ENCODE data around the gene TAF1A.
A peak's percentile ranks its signal among the peaks of the same experiment; 100 is the strongest.
"Not testable (repeated sequence)": the region's sequence is repeated elsewhere in the genome, so short reads cannot be mapped to it uniquely, and the experiment has no call there.

The TAF1A gene

DNA sequence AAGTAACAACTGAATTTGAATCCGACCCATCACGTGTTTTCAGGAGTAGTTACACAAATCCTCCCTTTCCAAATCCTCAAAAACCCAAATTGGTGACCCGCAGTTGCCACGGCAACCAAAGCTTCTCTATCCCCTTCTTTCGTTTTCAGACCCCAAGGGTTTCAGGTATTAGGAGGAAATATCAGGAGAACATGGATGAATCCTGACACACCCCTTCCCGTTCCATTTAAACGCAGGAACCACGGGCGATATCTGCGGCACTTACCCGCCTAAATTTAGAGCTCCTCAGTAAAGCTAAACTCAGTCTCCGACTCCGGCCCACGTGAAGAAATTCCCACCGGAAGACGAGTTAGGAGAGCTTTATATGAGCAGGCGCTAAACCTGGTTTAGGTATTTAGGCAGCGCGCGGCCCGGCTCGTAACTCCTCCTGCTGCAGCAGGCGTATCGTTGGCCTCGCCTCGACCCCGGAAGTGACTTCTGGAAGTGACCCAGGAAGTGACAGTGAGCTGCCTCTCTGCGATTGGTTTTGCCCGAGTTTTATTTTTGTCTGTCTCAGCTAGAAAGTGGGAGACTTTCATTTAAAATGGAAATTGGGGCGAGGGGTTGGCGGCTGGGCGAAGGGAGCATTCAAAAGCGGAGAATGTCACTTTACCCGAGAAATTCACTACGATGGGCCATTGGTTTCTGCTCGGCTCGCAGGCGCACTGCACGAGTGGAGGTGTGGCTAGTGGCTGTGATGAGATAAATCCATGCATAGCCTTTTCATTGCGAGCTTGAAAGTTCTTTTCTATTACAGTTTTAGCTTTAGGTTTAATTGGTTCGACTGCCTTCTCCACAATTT is at the start of gene TAF1A:
Gene TAF1A, minus strand, starts transcription at position 472 of the 841 bp plus-strand sequence.
- peak; percentile 55 for DNase-seq (ENCODE audit: low read depth in 2 of 2)

DNA sequence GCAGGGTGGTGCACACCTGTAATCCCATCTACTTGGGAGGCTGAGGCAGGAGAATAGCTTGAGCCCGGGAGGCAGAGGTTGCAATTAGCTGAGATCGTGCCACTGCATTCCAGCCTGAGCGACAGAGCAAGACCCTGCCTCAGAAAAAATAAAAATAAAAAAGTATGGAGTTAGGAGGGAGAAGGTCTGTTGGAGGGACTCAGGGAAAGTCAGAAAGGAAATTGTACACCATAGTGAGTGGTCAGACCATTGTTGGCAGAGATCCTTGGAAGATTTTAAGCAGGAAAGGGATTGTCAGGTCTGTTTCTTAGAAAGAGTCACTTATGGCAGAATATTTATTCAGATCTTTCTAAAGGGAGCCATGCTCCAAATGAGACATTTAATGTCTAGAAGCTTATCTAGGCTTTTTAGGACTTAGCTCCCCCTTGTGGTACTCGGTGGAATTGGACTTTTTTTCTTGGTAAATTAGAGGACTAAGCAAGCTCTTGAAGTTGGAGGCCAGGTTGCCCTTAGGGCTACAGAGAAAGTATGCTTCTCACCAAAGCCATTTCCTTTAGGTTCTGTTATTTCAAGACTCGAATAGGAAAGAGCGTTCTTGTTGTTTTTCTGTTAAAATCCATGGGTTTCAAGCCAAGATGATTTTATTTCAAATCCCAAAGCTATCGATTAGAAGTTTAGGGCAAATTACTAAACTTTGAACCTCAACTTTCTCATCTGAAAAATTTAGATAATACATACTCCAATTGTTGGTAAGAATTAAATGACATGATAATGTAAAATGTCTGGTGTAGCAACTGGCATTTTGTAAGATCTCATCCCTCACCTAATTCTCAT is 44.7 kb upstream of the TAF1A start:
- DNase-seq (ENCODE audit: low read depth in 2 of 2), result peak; percentile 80 to 83

DNA sequence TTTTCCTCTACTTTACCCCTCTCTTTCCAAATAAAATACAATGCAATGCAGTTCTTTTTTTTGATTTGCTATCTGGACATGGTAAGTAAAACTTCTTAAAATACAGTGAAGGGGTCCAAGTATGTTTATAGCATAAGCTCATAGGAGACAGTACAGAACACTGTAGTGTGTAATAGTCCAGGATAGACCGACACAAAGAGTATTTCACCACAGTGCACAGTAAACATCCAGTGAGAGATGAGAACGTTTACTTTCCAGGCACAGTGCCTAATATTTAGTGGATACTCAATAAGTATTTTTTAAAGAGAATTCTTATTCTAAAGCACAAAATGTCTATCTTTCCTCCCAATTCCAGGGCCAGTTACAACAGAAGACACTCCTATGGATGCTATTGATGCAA is 43.0 kb upstream of the TAF1A start:
- no peak for DNase-seq (ENCODE audit: low read depth in 2 of 2)

DNA sequence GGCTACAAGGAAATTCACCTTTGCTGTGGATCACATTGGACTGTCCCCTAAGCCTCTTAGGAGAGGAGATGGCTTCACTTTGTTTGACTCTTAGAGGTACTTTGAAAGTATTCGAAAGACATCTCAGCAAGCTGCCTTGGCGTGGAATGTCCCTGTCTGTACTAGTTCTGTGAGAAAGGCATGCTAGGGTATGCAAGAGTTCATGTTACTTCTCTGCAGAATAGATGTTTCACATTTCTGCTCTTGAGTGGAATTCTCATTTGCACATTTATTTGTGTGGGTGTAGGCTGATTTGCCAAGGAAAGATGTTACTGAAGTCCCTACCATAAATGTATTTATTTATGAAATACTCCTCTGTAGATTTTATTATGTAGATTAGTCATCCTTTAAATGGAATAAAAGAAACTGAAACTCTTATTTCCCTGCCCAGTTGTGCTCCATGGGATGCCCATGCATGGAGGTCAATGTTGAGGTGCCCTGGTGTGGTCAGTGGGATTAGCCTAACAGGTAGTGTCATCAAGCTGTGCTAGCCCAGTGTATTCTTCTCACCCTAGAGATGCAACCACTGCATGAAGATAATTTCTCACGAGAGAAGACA is 42.0 kb upstream of the TAF1A start:
- no peak for DNase-seq (ENCODE audit: low read depth in 2 of 2)

DNA sequence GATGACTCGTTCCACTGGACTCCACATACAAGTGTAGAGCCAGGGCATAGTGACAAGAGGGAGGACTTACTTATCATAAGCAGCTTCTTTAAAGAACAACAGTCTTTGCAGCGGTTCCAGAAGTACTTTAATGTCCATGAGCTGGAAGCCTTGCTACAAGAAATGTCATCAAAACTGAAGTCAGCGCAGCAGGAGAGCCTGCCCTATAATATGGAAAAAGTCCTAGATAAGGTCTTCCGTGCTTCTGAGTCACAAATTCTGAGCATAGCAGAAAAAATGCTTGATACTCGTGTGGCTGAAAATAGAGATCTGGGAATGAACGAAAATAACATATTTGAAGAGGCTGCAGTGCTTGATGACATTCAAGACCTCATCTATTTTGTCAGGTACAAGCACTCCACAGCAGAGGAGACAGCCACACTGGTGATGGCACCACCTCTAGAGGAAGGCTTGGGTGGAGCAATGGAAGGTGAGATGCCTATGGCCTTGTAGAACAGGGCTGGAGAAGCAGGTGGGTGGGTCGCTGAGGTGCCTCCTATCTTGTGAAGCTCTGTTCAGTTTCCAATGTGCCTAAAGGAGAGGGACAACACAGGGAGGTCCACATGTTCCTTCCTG is 40.3 kb upstream of the TAF1A start:
- no peak for DNase-seq (ENCODE audit: low read depth in 2 of 2)

- no peak for DNase-seq (ENCODE audit: low read depth in 2 of 2)
Observed at GRCh38 chr1:222627232-222627631, 37.5 kb upstream of the TAF1A start.

- no peak for DNase-seq (ENCODE audit: low read depth in 2 of 2)
Observed at GRCh38 chr1:222624214-222624613, 34.5 kb upstream of the TAF1A start.

DNA sequence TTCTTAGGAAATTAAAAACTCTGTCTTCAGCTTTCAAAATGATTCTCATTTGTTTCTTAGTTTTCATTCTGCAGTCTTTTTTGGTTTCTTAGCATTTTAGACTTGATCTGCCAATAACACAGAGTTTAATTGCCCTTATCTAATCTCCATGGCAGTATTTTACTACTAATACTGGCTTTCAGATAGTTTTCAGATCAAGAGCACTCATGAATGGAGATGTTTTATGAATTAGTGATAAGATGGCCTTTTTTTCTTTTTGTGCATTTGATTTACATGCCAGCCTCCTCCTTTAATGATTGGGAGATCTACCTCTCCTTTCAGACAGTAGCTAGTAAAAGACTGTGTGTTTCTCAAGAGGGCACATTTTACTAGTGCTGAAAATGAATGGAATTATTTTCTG is 33.7 kb upstream of the TAF1A start:
- no peak for DNase-seq (ENCODE audit: low read depth in 2 of 2)

- DNase-seq (ENCODE audit: low read depth in 2 of 2), result no peak
Observed at GRCh38 chr1:222622765-222623164, 33.0 kb upstream of the TAF1A start.

- no peak for DNase-seq (ENCODE audit: low read depth in 2 of 2)
Observed at GRCh38 chr1:222620566-222620965, 30.8 kb upstream of the TAF1A start.

DNA sequence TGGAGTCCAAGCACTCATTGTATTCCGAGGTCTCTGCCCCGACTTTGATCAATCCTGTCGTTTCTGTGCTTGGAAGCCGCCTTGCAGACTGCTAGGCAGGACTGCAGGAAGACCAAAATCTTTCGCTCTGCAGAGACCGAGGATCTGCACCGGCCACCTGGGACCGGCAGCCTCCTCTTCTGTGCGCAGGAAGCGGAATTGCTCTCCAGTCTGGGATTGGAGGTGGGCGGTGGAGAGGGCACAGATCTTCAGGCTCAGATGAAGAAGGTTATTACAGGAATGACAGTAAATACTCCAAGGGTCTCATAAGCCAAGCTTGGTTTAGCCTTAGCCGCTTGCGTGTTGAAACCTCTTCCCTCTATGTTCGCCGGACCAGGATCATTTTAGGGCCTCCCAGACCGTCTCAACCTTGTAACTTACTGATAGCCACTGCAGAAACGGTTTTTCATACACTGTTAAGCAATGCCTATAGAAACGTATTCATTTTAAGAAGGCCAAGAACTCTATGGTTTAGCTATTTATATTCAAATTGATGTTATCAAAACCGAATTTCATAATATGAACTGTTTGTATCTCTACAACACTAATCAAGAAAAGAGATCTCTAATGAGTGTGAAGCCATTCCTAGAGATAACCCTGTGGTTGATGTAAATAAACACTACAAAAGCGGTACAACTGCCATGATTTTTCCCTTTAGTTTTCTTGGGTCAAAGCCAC is 29.3 kb upstream of the TAF1A start:
- DNase-seq (ENCODE audit: low read depth in 2 of 2), result no peak

GRCh38 chr1:222618001-222618879 is 28.5 kb upstream of the TAF1A start, which contains the start of gene MIA3:
TSS of gene MIA3 (plus strand) at chr1:222618097. CDS start at chr1:222618111, 14 bp downstream.
- DNase-seq (ENCODE audit: low read depth in 2 of 2), result no peak

DNA sequence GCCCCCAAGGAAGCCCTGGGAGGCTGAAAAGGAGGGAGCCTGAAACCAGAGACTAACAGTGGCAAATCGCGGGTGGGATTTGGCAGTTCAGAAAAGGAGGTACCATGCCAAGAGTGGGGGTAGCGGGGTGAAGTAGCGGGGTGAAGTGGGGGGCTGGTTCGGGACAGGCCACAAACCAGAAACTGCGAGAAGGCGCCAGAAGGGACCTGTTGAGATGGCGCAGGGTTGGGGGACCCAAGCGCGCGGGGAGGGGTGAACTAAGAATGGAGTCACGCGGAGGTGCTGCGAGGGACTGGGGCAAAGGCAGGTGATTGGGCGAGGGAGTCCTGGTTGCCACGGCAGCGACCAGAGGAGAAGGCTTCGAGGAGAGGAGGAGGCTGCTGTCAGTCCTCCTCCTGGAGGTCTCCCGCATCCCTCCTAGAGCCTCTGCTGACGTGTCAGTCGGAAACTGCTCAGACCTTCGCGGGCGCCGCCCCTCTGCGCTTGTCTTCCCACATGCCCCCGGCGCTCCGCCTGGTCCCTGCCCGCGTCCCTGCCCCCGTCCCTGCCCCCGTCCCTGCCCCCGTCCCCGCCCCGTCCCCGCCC is 27.7 kb upstream of the TAF1A start:
- DNase-seq (ENCODE audit: low read depth in 2 of 2), result peak; percentile 96

- peak; percentile 33 to 39 for DNase-seq (ENCODE audit: low read depth in 2 of 2)
Observed at GRCh38 chr1:222616525-222616924, 26.8 kb upstream of the TAF1A start.

- DNase-seq (ENCODE audit: low read depth in 2 of 2), result no peak
Observed at GRCh38 chr1:222613627-222614026, 23.9 kb upstream of the TAF1A start.

DNA sequence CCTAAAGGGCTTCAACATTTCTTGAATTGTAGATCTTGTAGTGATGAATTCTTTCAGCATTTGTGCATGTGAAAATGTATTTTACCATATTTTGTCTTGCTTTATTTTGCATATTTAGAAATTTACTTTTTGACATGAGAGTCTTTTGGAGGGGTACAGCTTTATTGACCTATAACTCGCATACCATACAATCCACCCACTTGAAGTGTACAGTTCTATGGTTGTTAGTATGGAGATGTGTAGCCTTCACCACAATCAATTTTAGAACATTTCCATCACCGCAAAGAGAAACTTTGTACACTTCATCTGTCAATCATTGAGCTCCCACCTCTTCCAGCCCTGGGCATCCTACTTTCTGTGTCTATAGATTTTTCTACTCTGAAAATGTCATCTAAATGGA is 21.0 kb upstream of the TAF1A start:
- DNase-seq (ENCODE audit: low read depth in 2 of 2), result no peak

GRCh38 chr1:222609111-222609510 is 19.4 kb upstream of the TAF1A start:
- not testable (repeated sequence) for DNase-seq (ENCODE audit: low read depth in 2 of 2)

DNA sequence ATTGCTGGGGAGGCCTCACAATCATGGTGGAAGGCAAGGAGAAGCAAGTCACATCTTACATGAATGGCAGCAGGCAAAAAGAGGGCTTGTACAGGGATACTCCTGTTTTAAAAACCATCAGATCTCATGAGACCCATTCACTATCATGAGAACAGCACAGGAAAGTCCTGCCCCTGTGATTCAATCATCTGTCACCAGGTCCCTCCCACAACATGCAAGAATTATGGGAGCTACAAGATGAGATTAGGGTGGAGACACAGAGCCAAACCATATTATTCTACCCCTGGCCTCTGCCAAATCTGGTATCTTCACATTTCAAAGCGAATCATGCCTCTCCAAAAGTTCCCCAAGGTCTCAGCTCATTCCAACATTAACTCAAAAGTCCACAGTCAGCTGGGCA is 17.0 kb upstream of the TAF1A start:
- no peak for DNase-seq (ENCODE audit: low read depth in 2 of 2)

- DNase-seq (ENCODE audit: low read depth in 2 of 2), result no peak
Observed at GRCh38 chr1:222601257-222601656, 11.5 kb upstream of the TAF1A start.

DNA sequence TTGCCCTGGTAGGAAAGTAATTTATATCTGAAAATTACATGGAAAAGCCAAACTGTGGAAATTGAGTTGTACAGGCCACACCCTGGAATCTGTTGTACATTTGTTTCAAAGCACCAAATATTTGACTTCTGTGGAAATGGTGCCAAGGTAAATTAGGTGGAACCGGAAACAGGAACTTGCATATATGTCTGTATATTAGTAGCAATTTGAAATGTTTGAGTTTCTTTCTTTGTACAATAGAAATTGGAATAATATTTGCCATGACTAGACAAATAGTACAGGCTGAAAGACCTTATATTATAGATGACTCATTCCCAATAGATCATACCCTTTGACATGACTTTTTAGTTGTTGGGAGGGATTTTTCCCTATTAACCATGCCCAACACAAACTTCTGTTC is 10.5 kb upstream of the TAF1A start:
- no peak for DNase-seq (ENCODE audit: low read depth in 2 of 2)

Measured in fibroblast of skin of left quadriceps (primary cell).